T-helper 17 cell (primary cell): Measurements from ENCODE around the gene DLK2. TPM values are rescaled to one million over a fixed set of nuclear protein-coding genes. Genes with fewer than 3 reads are reported as not detected.
"Not testable (repeated sequence)": the region's sequence is repeated elsewhere in the genome, so short reads cannot be mapped to it uniquely, and the experiment has no call there.

Source experiments
- ATAC-seq: fragments of 150-1000 bp; cut with Tn5 transposase; 2 replicates; pipeline ENCODE4 v1.10.0; 2021; ENCODE audit warnings: mild to moderate bottlenecking, moderate library complexity
- DNase-seq, 3 donors: peaks; one replicate each; pipeline versions ENCODE4 v3.0.0 to v3.0.0-alpha.2; 2020 to 2021
- H3K9me3 ChIP-seq: one replicate; pipeline ENCODE4 v1.7.0; 2013; ENCODE audit warnings: low read length, mild to moderate bottlenecking; ENCODE audit not compliant: control insufficient read depth, poor library complexity, severe bottlenecking
- H3K27ac Mint-ChIP-seq: one replicate; pipeline ENCODE4 v1.8.0; 2022; ENCODE audit warnings: mild to moderate bottlenecking, moderate library complexity, mixed read lengths
- H3K27me3 Mint-ChIP-seq: one replicate; pipeline ENCODE4 v1.8.0; 2022; ENCODE audit warnings: mixed read lengths
- H3K36me3 Mint-ChIP-seq: one replicate; pipeline ENCODE4 v1.8.0; 2022; ENCODE audit warnings: low read depth, mixed read lengths
- H3K4me1 Mint-ChIP-seq: one replicate; pipeline ENCODE4 v1.8.0; 2022; ENCODE audit warnings: mild to moderate bottlenecking, mixed read lengths
- H3K4me3 Mint-ChIP-seq: one replicate; pipeline ENCODE4 v1.8.0; 2022; ENCODE audit warnings: mild to moderate bottlenecking, moderate library complexity, mixed read lengths
- total RNA-seq, 4 donors: library from RNA in 2 of 4; stranded (reverse) in 2 of 4; gene quantifications; one replicate each; pipeline ENCODE4 v1.2.3 and lab custom pipeline; 2022 to 2026

Gene DLK2
- total RNA-seq, 2 donors from 2014 or later: 0.25 to 0.89 TPM

DNA sequence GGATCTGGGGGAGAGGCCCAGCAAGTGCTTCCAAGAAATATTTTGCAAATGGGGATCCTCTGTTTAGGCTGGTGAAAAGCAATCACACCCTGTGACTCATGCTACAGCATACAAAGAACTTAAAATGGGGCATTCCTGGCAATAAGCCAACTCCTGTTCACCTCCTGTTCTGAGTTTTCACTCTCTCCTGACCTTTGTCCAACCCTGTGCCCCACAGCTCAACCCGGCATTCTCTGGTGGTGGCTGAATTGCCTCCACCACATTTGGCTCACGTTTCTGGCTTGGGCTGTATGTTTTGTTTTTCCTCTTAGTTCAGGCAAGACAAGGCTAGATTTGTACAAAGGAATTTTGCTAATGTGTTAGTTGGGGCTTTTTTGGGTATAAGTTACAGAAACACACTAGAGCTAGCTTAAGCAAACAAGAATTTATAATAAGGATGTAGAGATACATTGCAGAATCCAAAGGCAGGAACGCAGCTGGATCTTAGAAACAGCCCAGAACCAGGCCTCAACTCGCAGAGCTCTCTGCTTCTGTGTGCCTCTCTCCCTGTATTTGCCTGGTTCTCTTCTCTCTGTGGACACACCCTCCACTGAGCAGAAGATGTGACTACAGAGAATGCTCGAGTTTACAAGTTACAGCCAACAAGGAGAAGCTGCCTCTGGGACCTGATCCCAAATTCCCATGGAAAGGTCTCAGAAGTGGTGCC lies 18.6 kb downstream of the DLK2 start:
- Mint-ChIP-seq H3K4me1 (peaks cover 4% of the 10 kb centered on the region), H3K27ac (no peak overlapping the region), H3K36me3 (no peaks in the 10 kb centered on the region), H3K27me3 (no peaks in the 10 kb centered on the region), H3K4me3 (no peak overlapping the region)
- DNase-seq: no peak
- ATAC-seq: no peak
- no peaks in the 10 kb centered on the region for H3K9me3 ChIP-seq

DNA sequence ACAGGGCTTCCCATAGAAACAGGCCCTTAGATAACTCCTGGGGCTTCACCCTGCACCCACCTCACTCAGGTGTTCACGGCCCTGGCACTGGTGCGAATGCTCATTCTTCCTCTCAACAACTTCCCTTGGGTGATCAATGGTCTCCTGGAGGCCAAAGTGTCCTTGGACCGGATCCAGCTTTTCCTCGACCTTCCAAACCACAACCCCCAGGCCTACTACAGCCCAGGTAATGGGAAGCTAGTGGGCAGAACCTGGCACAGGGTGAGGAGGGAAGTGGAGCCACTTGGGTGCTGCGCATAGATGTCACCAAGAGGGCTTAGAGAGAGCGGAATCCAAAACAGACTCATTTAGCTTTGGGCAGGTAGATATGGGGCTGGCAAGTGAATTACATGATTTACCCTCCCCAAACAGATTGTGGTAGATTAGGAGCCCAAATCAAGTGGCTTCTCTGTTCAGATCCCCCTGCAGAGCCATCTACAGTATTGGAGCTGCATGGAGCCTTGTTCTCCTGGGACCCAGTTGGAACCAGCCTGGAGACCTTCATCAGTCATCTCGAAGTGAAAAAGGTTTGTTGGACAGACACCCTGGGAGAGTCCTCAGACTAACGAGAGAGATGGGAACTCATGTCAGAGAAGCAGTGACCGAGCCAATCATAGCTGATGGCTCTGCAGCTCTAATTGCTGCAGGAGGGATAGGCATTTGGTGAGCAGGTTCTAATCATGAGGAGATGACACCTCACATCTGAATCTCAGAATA lies 19.5 kb downstream of the DLK2 start:
- H3K27me3 Mint-ChIP-seq: no peaks in the 10 kb centered on the region
- ATAC-seq (no peak), DNase-seq (no peak)
- H3K9me3 ChIP-seq: no peaks in the 10 kb centered on the region
- no peak overlapping the region for H3K4me3 Mint-ChIP-seq
- no peak overlapping the region for H3K27ac Mint-ChIP-seq
- no peaks in the 10 kb centered on the region for H3K36me3 Mint-ChIP-seq
- peaks cover 4% of the 10 kb centered on the region for H3K4me1 Mint-ChIP-seq

DNA sequence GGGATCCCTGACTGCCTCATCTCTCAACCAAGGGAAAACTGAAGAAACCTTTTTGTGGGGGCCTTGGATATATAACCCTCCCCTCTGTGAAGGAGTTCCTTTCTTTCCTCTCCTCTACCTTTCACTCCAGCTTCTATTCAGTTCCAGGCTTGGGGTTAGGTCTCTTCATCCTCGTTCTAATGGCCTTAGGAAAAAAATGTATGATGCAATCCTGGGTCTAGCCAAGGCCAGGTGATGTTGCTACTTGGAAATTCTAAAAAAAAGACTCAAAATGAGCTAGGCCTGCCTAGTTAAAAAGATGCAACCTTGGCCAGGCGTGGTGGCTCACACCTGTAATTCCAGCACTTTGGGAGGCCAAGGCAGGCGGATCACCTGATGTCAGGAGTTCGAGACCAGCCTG lies 20.4 kb downstream of the DLK2 start:
- H3K4me1 Mint-ChIP-seq: peaks cover 4% of the 10 kb centered on the region

DNA sequence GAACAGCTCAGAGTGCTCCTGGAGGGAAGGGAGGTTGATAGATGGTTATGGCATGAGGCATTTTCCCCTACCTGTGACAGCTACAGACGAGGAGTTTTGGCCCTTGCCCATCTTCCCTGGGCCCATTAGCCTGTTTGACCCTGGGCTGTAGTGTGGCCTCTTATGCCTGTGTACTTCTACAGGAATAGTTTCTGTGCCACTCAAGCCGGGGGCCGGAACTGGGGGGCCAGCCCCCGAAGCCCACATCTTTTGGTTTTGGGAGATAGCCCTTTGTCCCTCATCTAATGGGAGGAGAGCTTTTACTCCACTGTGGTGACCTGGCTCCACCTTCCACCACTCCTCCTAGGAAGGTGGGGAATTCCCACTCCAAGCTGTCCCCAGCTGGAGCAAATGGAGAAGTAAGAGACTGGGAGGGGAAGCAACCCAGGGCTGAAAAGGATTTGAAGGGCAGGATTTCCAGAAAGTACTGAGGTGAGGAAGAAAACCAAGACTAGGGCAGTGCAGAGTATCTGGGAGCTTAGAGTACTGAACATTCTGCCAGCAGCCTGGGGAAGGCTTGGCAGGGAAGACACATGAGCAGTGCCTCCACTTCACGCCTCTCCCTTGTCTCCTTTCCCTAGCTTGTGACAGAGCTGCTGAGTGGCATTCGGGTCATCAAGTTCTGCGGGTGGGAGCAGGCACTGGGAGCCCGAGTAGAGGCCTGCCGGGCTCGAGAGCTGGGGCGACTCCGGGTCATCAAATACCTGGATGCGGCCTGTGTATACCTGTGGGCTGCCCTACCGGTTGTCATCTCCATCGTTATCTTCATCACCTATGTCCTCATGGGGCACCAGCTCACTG lies 21.1 kb downstream of the DLK2 start:
- no peaks in the 10 kb centered on the region for H3K9me3 ChIP-seq
- Mint-ChIP-seq H3K27me3 (no peaks in the 10 kb centered on the region), H3K4me1 (peaks cover 4% of the 10 kb centered on the region), H3K36me3 (no peaks in the 10 kb centered on the region), H3K4me3 (no peak overlapping the region), H3K27ac (no peak overlapping the region)
- ATAC-seq: no peak
- no peak for DNase-seq

More for the DNA sequence above, 20.4 kb downstream of the DLK2 start:
- no peak for ATAC-seq
- no peaks in the 10 kb centered on the region for H3K9me3 ChIP-seq
- DNase-seq: no peak
- Mint-ChIP-seq H3K27me3 (no peaks in the 10 kb centered on the region), H3K36me3 (no peaks in the 10 kb centered on the region), H3K4me3 (no peak overlapping the region), H3K27ac (no peak overlapping the region)

DNA sequence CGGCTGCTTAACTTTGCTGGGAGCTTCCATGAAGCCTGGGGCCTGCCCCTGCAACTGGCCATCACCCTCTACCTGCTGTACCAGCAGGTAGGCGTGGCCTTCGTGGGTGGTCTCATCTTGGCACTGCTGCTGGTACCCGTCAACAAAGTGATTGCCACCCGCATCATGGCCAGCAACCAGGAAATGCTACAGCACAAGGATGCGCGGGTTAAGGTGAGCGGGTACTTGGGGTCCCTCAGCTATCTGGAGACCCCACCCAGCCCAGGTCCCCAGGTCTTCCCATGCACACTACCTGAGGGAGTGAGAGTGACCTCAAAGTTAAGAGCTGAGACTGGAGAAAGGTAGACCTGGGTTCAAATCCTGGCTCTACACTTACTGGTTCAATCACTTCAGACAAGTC lies 22.2 kb downstream of the DLK2 start:
- no peaks in the 10 kb centered on the region for H3K9me3 ChIP-seq
- ATAC-seq: no peak
- no peak overlapping the region for H3K27ac Mint-ChIP-seq

DNA sequence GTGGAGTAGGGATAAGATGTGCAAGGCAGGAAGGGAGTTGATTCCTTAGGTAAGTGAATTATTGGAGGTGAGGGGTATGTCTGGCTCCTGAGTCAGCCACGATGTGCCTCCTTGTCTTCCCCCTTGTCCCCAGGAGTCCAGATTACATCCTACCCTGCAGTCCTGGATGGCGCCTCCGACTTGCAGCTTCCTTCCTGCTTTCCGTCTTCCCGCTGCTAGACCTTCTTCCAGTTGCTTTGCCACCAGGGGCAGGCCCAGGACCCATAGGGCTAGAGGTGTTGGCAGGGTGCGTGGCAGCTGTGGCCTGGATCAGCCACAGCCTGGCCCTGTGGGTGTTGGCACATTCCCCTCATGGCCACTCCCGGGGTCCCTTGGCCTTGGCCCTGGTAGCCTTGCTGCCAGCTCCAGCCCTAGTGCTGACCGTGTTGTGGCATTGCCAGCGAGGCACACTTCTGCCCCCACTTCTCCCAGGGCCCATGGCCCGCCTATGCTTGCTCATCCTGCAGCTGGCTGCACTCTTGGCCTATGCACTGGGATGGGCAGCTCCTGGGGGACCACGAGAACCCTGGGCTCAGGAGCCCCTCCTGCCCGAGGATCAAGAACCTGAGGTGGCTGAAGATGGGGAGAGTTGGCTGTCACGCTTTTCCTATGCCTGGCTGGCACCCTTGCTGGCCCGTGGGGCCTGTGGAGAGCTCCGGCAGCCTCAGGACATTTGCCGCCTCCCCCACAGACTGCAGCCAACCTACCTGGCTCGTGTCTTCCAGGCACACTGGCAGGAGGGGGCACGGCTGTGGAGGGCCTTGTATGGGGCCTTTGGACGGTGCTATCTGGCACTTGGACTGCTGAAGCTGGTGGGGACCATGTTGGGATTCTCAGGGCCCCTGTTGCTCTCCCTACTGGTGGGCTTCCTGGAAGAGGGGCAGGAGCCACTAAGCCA lies 23.1 kb downstream of the DLK2 start:
- peaks cover 15% of the 10 kb centered on the region for H3K4me1 Mint-ChIP-seq
- no peaks in the 10 kb centered on the region for H3K36me3 Mint-ChIP-seq
- H3K4me3 Mint-ChIP-seq: no peak overlapping the region
- ATAC-seq: no peak
- no peak for DNase-seq
- H3K27me3 Mint-ChIP-seq: no peaks in the 10 kb centered on the region
- H3K9me3 ChIP-seq: no peaks in the 10 kb centered on the region
- no peak overlapping the region for H3K27ac Mint-ChIP-seq

More for the DNA sequence above, 22.2 kb downstream of the DLK2 start:
- Mint-ChIP-seq H3K27me3 (no peaks in the 10 kb centered on the region), H3K36me3 (no peaks in the 10 kb centered on the region), H3K4me1 (peaks cover 13% of the 10 kb centered on the region), H3K4me3 (no peak overlapping the region)
- no peak for DNase-seq

DNA sequence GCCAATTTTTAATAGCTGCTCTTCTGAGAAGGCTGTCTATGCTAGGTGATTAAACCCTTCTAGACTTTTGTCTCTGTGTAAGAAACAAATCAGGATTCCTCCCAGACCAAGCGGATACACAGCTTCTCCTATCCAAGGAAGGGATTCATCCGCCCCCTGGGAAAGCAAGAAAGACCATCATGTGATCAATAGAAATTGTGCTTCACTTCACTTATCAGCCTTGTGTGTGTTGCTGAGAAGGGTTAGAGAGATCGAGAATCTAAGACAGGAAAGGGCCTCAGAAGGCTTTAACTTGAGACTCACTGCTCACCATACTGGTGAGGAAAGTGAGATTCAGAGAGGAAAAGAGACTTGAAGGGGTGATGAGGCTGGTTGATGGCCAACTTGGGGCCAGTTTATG lies 26.5 kb downstream of the DLK2 start:
- Mint-ChIP-seq H3K27me3 (no peaks in the 10 kb centered on the region), H3K4me1 (peaks cover 15% of the 10 kb centered on the region), H3K36me3 (no peaks in the 10 kb centered on the region), H3K27ac (peak overlapping the region; percentile 95), H3K4me3 (peak overlapping the region; percentile 92)
- ATAC-seq: no peak
- H3K9me3 ChIP-seq: no peaks in the 10 kb centered on the region
- DNase-seq: no peak

DNA sequence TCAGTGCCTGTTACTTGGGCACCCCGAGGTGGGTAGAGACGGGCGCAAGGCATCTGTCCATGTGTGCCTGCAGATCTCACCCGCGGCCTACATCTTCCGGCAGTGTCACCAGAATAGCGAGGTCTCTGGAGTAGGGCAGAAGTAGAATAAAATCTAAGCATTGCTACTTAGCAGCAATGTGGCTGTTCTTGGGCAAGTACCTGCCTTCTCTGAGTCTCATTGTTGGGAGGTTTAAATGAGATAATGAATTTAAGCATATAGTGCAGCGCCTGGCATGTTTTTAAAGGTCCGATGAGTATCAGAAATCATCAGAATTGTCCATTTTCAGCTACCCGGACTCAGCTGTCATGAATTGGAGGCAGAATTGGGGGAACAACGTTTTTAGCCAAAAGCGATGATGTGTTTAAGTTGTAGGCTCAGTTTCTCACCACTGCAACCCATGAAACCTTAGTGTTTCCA lies 27.2 kb downstream of the DLK2 start:
- H3K4me3 Mint-ChIP-seq: peak overlapping the region; percentile 92
- no peaks in the 10 kb centered on the region for H3K36me3 Mint-ChIP-seq
- no peaks in the 10 kb centered on the region for H3K9me3 ChIP-seq
- H3K4me1 Mint-ChIP-seq: peaks cover 15% of the 10 kb centered on the region
- DNase-seq (no peak), ATAC-seq (no peak)
- H3K27ac Mint-ChIP-seq: peak overlapping the region; percentile 95
- H3K27me3 Mint-ChIP-seq: no peaks in the 10 kb centered on the region

DNA sequence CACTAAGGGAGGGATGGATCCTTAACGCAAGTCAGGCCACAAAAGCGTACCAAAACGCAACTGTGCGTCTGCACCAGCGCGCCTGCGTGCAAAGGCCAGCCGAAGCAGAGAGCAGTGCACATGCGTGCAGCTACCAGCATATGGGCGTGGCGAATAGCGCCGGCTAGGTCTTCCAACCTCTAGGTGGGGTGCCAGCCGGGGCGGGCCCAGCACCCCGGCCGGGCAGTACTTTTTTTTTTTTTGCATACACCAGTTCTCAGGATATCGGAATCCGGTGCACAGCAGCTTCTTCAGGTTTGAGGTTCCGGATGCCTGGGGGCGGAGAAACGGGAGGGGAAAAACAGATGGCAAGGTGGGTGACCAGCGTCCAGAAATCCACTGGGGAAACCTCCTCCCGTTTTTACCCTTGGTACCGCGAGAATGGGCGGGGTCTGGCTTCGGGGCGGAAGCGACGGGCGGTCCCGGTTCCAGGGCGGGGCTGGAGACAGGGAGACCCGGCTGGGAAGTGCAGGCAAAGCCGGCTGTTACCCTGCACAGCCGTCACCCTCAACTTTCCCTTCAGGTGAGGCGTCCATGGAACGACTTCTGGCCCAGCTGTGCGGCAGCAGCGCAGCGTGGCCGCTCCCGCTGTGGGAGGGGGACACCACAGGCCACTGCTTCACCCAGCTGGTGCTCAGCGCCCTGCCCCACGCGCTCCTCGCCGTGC lies 27.8 kb downstream of the DLK2 start, which contains the start of gene ABCC10:
Gene ABCC10, plus strand, starts transcription at position 136 of the 706 bp plus-strand sequence. Its CDS starts 438 bp downstream, at position 574.
- Mint-ChIP-seq H3K27ac (peak within 1 kb of the TSS; percentile 95), H3K27me3 (no peaks in the 10 kb centered on the region), H3K36me3 (no peaks in the 10 kb centered on the region), H3K4me1 (peaks cover 13% of the 10 kb centered on the region), H3K4me3 (peak within 1 kb of the TSS; percentile 92)
- peak; percentile 88 to 91 (median 91) for DNase-seq
- ATAC-seq: peak; percentile 93
- no peaks in the 10 kb centered on the region for H3K9me3 ChIP-seq

DNA sequence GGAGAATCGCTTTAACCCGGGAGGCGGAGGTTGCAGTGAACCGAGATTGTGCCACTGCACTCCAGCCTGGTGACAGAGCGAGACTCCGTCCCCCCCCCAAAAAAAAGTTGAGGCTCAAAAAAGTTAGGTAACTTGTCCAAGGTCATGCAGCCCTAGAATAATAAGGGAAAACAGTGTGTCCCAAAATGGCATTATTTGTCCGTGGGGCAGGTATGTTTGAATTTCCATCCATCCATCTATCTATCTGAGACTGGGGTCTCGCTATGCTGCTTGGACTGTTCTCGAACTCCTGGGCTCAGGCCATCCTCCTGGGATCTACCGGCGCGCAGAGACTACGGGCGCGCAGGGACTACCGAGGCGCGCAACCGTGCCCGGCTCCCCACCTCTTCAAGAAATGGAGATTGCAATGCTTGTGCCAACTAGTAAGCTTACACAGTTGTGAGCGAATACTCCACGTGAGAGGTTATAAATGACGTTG lies 28.4 kb downstream of the DLK2 start:
- no peak for ATAC-seq
- no peaks in the 10 kb centered on the region for H3K9me3 ChIP-seq
- no peaks in the 10 kb centered on the region for H3K27me3 Mint-ChIP-seq
- peak overlapping the region; percentile 95 for H3K27ac Mint-ChIP-seq
- H3K4me3 Mint-ChIP-seq: peak overlapping the region; percentile 92
- peaks cover 13% of the 10 kb centered on the region for H3K4me1 Mint-ChIP-seq
- no peak for DNase-seq
- no peaks in the 10 kb centered on the region for H3K36me3 Mint-ChIP-seq

DNA sequence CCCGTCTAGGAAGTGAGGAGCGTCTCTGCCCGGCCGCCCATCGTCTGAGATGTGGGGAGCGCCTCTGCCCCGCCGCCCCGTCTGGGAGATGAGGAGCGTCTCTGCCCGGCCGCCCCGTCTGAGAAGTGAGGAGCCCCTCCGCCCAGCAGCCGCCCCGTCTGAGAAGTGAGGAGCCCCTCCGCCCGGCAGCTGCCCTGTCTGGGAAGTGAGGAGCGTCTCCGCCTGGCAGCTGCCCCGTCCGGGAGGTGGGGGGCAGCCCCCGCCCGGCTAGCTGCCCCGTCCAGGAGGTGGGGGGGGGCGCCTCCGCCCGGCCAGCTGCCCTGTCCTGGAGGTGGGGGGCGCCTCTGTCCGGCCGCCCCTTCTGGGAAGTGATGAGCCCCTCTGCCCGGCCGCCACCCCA lies 30.3 kb downstream of the DLK2 start:
- H3K27ac Mint-ChIP-seq, H3K4me3 Mint-ChIP-seq, H3K9me3 ChIP-seq, H3K36me3 Mint-ChIP-seq, H3K27me3 Mint-ChIP-seq, DNase-seq, ATAC-seq: not testable (repeated sequence)
- peaks cover 13% of the 10 kb centered on the region for H3K4me1 Mint-ChIP-seq

DNA sequence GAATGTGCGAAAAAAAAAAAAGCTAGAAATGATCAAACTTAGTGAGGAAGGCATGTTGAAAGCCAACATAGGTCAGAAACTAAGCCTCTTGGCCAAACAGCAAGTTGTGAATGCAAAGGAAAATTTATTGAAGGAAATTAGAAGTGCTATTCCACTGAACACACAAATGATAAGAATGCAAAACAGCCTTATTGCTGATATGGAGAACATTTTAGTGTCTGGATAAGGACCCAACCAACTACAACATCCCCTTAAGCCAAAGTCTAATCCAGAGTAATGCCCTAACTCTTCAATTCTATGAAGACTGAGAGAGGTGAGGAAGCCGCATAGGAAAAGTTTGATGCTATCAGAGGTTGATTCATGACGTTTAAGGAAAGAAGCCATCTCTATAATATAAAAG lies 33.5 kb downstream of the DLK2 start:
- no peaks in the 10 kb centered on the region for H3K9me3 ChIP-seq
- DNase-seq (no peak), ATAC-seq (no peak)
- Mint-ChIP-seq H3K4me3 (no peak overlapping the region), H3K27ac (no peak overlapping the region), H3K27me3 (no peaks in the 10 kb centered on the region), H3K36me3 (no peaks in the 10 kb centered on the region), H3K4me1 (no peaks in the 10 kb centered on the region)
